PC-3 (cell line): Measurements from ENCODE around the gene OOSP3.

Source experiments
- EZH2 ChIP-seq: fragments of 300-600 bp; sonication (generic); IDR thresholded peaks from one replicate; pipeline ENCODE4 v1.6.1; 2017; ENCODE audit warnings: antibody characterized with exemption, mild to moderate bottlenecking, low read length; ENCODE audit not compliant: unreplicated experiment
- EZH2phosphoT487 ChIP-seq: fragments of 300-600 bp; sonication (generic); IDR thresholded peaks from 2 replicates; pipeline ENCODE4 v1.6.1; 2018; ENCODE audit warnings: mild to moderate bottlenecking, antibody characterized with exemption, low read length, borderline replicate concordance
- TF ChIP-seq, protein P1 (sequence below): fragments of 300-600 bp; sonication (generic); conservative IDR thresholded peaks from 2 replicates; pipeline ENCODE4 v1.5.1; 2017; ENCODE audit warnings: antibody characterized with exemption, low read depth, mild to moderate bottlenecking, low read length

DNA sequence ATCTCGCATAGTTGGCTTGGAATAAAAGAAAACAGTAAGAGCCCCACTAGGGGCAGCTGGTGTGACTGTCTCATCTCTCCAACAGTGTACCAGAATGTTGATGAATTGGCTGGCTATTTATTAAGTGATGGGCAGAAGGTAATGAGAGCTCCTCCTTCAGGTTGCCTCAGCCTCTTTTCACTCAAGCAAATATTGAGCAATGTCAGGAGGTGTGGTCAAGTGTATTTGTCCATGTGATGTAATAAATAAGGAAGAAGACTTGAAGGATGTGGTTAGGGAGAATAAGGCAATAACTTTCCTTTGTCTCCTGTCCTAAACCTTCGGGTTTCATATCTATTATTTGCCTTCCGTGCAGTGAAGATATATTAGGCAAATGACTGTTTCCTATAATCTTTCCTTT, 12.2 kb upstream of the OOSP3 start, which contains the start of gene TCN1:
- TF ChIP-seq, protein P1, sequence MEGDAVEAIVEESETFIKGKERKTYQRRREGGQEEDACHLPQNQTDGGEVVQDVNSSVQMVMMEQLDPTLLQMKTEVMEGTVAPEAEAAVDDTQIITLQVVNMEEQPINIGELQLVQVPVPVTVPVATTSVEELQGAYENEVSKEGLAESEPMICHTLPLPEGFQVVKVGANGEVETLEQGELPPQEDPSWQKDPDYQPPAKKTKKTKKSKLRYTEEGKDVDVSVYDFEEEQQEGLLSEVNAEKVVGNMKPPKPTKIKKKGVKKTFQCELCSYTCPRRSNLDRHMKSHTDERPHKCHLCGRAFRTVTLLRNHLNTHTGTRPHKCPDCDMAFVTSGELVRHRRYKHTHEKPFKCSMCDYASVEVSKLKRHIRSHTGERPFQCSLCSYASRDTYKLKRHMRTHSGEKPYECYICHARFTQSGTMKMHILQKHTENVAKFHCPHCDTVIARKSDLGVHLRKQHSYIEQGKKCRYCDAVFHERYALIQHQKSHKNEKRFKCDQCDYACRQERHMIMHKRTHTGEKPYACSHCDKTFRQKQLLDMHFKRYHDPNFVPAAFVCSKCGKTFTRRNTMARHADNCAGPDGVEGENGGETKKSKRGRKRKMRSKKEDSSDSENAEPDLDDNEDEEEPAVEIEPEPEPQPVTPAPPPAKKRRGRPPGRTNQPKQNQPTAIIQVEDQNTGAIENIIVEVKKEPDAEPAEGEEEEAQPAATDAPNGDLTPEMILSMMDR, result peak; percentile 56
- no peak for TF ChIP-seq EZH2
- TF ChIP-seq EZH2phosphoT487, result no peak
